ENCODE results near the gene AIM2. TPM values are rescaled to one million over a fixed set of nuclear protein-coding genes. Genes with fewer than 3 reads are reported as not detected.

The AIM2 gene
- 0.41 TPM for total RNA-seq

GRCh38 chr1:159076438-159077119, at the start of gene AIM2:
Gene AIM2 (minus strand): TSS chr1:159076766. CDS start chr1:159073499, 3,267 bp downstream.

Other genes with a start within 250 kb of the AIM2 start
- 18.7 TPM for gene MNDA, start 245.4 kb downstream of the AIM2 start, total RNA-seq
- 0.18 TPM for gene PYHIN1, start 145.2 kb downstream of the AIM2 start, total RNA-seq
- 34.4 TPM for gene IFI16, start 66.9 kb downstream of the AIM2 start, total RNA-seq
- gene CADM3, start 94.8 kb upstream of the AIM2 start, total RNA-seq = 0.88 TPM
- gene ACKR1, start 128.1 kb upstream of the AIM2 start, total RNA-seq = 1.6 TPM
- gene FCER1A, start 225.6 kb upstream of the AIM2 start, total RNA-seq = 2.1 TPM

Measured in metanephros (tissue), 1 donor.